ENCODE measurements around the gene RNF166. TPM values are rescaled to one million over a fixed set of nuclear protein-coding genes. Genes with fewer than 3 reads are reported as not detected.

RNF166 gene
- polyA plus RNA-seq, 3 donors = 99.3 to 255 (median 120) TPM

DNA sequence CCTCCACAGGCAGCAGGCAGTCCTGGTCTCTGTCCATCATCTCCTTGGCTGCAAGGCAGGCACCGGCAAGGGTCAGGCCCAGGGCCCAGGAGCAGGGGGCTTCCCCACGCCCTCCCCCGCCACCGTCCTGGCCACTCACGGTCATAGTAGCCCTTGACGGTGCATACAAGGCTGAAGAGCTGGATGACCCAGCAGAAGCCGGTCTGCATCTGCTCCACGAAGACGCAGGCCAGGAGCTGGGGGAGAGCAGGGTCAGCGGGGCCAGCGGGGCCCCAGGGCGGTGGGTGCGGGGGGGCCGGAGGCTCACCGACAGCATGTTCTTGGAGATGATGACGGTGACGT, 20.2 kb upstream of the RNF166 start:
- H3K36me3 ChIP-seq (replicated peaks in 1 of 2; ENCODE audit: control insufficient read depth in 1 of 2, insufficient read depth in 2 of 2, low read length in 2 of 2) = peaks cover 83 to 88% of the 10 kb centered on the region in 2 donors
- H3K79me2 ChIP-seq (ENCODE audit: insufficient read depth, low read length) = peaks cover 11% of the 10 kb centered on the region
- Mint-ChIP-seq H3K4me3 (no peak overlapping the region), H3K4me1 (no peaks in the 10 kb centered on the region), H3K27me3 (ENCODE audit: low read depth in 3 of 3) (peaks cover 0 to 1% (median 0%) of the 10 kb centered on the region in 3 donors), H3K9me3 (no peaks in the 10 kb centered on the region), H3K27ac (peak overlapping the region in 1 of 7 donors; percentile 83), H3K36me3 (peaks cover 61 to 82% of the 10 kb centered on the region in 2 donors)
- no peak overlapping the region for H2AFZ ChIP-seq (ENCODE audit: insufficient read depth, low read depth, low read length, poor library complexity, severe bottlenecking)
- H4K20me1 ChIP-seq (ENCODE audit: insufficient read depth, low read length) = peaks cover 70% of the 10 kb centered on the region
- no peak overlapping the region for H3K4me2 ChIP-seq (replicated peaks; ENCODE audit: extremely low read depth, low read length, poor library complexity, severe bottlenecking)
- no peak overlapping the region for H3K9ac ChIP-seq (ENCODE audit: insufficient read depth, low read length, poor library complexity, severe bottlenecking)
- TF ChIP-seq, protein P1, sequence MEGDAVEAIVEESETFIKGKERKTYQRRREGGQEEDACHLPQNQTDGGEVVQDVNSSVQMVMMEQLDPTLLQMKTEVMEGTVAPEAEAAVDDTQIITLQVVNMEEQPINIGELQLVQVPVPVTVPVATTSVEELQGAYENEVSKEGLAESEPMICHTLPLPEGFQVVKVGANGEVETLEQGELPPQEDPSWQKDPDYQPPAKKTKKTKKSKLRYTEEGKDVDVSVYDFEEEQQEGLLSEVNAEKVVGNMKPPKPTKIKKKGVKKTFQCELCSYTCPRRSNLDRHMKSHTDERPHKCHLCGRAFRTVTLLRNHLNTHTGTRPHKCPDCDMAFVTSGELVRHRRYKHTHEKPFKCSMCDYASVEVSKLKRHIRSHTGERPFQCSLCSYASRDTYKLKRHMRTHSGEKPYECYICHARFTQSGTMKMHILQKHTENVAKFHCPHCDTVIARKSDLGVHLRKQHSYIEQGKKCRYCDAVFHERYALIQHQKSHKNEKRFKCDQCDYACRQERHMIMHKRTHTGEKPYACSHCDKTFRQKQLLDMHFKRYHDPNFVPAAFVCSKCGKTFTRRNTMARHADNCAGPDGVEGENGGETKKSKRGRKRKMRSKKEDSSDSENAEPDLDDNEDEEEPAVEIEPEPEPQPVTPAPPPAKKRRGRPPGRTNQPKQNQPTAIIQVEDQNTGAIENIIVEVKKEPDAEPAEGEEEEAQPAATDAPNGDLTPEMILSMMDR (IDR thresholded peaks at IDR 0.05) = no peak
- WGBS (ENCODE audit: insufficient coverage) = 94% methylated on average over 14 of the region's 17 CpGs
- H3K4me3 ChIP-seq (replicated peaks in 1 of 3; ENCODE audit: low read depth in 2 of 3, low read length in 3 of 3) = no peak overlapping the region
- H3K27ac ChIP-seq (ENCODE audit: low read depth in 1 of 2, low read length in 2 of 2) = no peak overlapping the region
- H3K4me1 ChIP-seq (ENCODE audit: control insufficient read depth in 1 of 2, insufficient read depth in 2 of 2, low read length in 2 of 2) = no peaks in the 10 kb centered on the region
- no peaks in the 10 kb centered on the region for H3K9me3 ChIP-seq (replicated peaks in 1 of 2; ENCODE audit: control insufficient read depth in 1 of 2, insufficient read depth in 1 of 2, low read length in 2 of 2)
- no peak for DNase-seq
- intact Hi-C loops (cut with micrococcal nuclease) = no loop called here
- H3K27me3 ChIP-seq (ENCODE audit: control insufficient read depth in 2 of 2, insufficient read depth in 2 of 2, low read length in 2 of 2) = no peaks in the 10 kb centered on the region

DNA sequence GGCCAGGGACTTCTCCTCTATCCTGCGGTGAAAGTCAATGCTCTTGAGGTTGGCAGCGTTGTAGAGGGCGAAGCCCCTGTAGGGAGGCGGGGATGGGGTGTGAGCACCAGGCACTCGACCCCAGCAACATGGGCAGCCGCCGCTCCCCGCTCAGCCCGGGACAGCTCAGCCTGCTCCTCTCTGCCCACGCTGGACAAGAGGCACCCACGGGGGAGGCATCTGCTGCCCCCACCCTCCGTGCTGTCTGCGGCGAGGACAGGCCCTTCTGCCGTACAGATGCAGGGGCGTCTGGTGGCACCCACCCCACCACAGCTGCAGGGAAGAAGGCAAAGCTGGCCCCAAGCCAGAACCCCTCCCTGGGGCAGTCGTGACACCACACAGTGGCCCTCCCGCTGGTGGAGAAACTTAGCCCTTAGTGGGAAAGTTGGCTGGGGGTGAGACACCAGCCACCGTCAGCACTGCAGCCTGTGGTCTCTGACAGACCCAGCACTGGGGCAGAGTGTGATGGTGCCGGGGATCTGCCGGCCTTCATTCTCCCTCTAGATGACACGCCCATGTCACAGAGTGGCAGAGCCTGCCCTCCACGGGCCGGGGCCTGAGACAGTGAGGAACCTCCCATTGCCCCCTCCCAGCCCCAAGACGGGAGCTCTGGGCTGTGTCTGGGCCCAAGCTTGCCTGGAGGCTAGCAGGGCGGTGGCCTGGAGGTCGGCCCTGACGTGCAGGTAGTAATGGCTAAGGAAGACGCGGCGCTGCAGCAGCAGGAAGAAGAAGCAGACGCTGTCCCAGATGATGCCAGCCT, 19.6 kb upstream of the RNF166 start:
- Histone ChIP-seq H3K27ac (ENCODE audit: low read depth in 1 of 2, low read length in 2 of 2) (no peak overlapping the region), H3K79me2 (ENCODE audit: insufficient read depth, low read length) (peaks cover 6% of the 10 kb centered on the region), H3K27me3 (ENCODE audit: control insufficient read depth in 2 of 2, insufficient read depth in 2 of 2, low read length in 2 of 2) (no peaks in the 10 kb centered on the region), H2AFZ (ENCODE audit: insufficient read depth, low read depth, low read length, poor library complexity, severe bottlenecking) (no peak overlapping the region), H3K4me3 (replicated peaks in 1 of 3; ENCODE audit: low read depth in 2 of 3, low read length in 3 of 3) (no peak overlapping the region), H3K36me3 (replicated peaks in 1 of 2; ENCODE audit: control insufficient read depth in 1 of 2, insufficient read depth in 2 of 2, low read length in 2 of 2) (peaks cover 83 to 88% of the 10 kb centered on the region in 2 donors), H3K9me3 (replicated peaks in 1 of 2; ENCODE audit: control insufficient read depth in 1 of 2, insufficient read depth in 1 of 2, low read length in 2 of 2) (no peaks in the 10 kb centered on the region), H3K4me2 (replicated peaks; ENCODE audit: extremely low read depth, low read length, poor library complexity, severe bottlenecking) (no peak overlapping the region), H3K4me1 (ENCODE audit: control insufficient read depth in 1 of 2, insufficient read depth in 2 of 2, low read length in 2 of 2) (no peaks in the 10 kb centered on the region), H3K9ac (ENCODE audit: insufficient read depth, low read length, poor library complexity, severe bottlenecking) (no peak overlapping the region), H4K20me1 (ENCODE audit: insufficient read depth, low read length) (peaks cover 70% of the 10 kb centered on the region)
- peaks cover 61 to 81% of the 10 kb centered on the region in 2 donors for H3K36me3 Mint-ChIP-seq
- no peaks in the 10 kb centered on the region for H3K9me3 Mint-ChIP-seq
- H3K27me3 Mint-ChIP-seq (ENCODE audit: low read depth in 3 of 3) = peaks cover 0 to 1% (median 0%) of the 10 kb centered on the region in 3 donors
- intact Hi-C loops (cut with micrococcal nuclease) = no loop called here
- no peak overlapping the region for H3K4me3 Mint-ChIP-seq
- 93% methylated on average over 24 of the region's 32 CpGs for WGBS (ENCODE audit: insufficient coverage)
- no peak for DNase-seq
- no peak overlapping the region for H3K27ac Mint-ChIP-seq
- TF ChIP-seq, protein P1 (IDR thresholded peaks at IDR 0.05) = no peak
- no peaks in the 10 kb centered on the region for H3K4me1 Mint-ChIP-seq

Measured in CD14-positive monocyte (primary cell).